Glutamatergic neuron (in vitro differentiated cells): ENCODE measurements around the gene TRIM5. TPM values are rescaled to one million over a fixed set of nuclear protein-coding genes. Genes with fewer than 3 reads are reported as not detected.
A peak's percentile ranks its signal among the peaks of the same experiment; 100 is the strongest.
"Not testable (repeated sequence)": the region's sequence is repeated elsewhere in the genome, so short reads cannot be mapped to it uniquely, and the experiment has no call there.

ENCODE experiments used
- DNase-seq: peaks from one replicate; pipeline ENCODE4 v3.0.0; 2022
- H3K27ac Mint-ChIP-seq: one replicate; pipeline ENCODE4 v1.8.0; 2020; ENCODE audit warnings: mild to moderate bottlenecking, mixed read lengths, inconsistent platforms; ENCODE audit not compliant: unreplicated experiment
- H3K27me3 Mint-ChIP-seq: one replicate; pipeline ENCODE4 v1.8.0; 2020; ENCODE audit warnings: mild to moderate bottlenecking, moderate library complexity, mixed read lengths, inconsistent platforms; ENCODE audit not compliant: unreplicated experiment
- H3K36me3 Mint-ChIP-seq: one replicate; pipeline ENCODE4 v1.8.0; 2020; ENCODE audit warnings: mild to moderate bottlenecking, mixed read lengths, inconsistent platforms; ENCODE audit not compliant: unreplicated experiment
- H3K4me1 Mint-ChIP-seq: one replicate; pipeline ENCODE4 v1.8.0; 2020; ENCODE audit warnings: mild to moderate bottlenecking, low read depth, mixed read lengths, inconsistent platforms; ENCODE audit not compliant: unreplicated experiment
- H3K4me3 Mint-ChIP-seq: one replicate; pipeline ENCODE4 v1.8.0; 2020; ENCODE audit warnings: mild to moderate bottlenecking, mixed read lengths, inconsistent platforms; ENCODE audit not compliant: unreplicated experiment
- H3K9me3 Mint-ChIP-seq: one replicate; pipeline ENCODE4 v1.8.0; 2020; ENCODE audit warnings: mild to moderate bottlenecking, moderate library complexity, mixed read lengths, inconsistent platforms; ENCODE audit not compliant: unreplicated experiment
- CTCF ChIP-seq: fragments of 200-600 bp; sonication (generic); IDR thresholded peaks from one replicate; pipeline ENCODE4 v1.5.0; 2021; ENCODE audit not compliant: partially characterized antibody, unreplicated experiment
- total RNA-seq: library from RNA; stranded (reverse); fragmentation: NEBNext Ultra II Directional; extraction: Animal tissue kit (Norgen Biotek cat#: 25700); gene quantifications from one replicate; pipeline ENCODE4 v1.2.1, GENCODE V29; 2021; ENCODE audit not compliant: unreplicated experiment

Gene TRIM5
- total RNA-seq, 1 donor from 2014 or later, result 2.6 TPM

- Mint-ChIP-seq H3K9me3 (peaks cover 1% of the 10 kb centered on the region), H3K4me1 (no peaks in the 10 kb centered on the region), H3K36me3 (no peaks in the 10 kb centered on the region), H3K27me3 (peaks cover 2% of the 10 kb centered on the region), H3K4me3 (no peak overlapping the region), H3K27ac (no peak overlapping the region)
- TF ChIP-seq CTCF, result no peak
- DNase-seq, result no peak
Measured at GRCh38 chr11:5719703-5720495, 35.0 kb upstream of the TRIM5 start.

- not testable (repeated sequence) for DNase-seq, H3K9me3 Mint-ChIP-seq, H3K27me3 Mint-ChIP-seq, H3K36me3 Mint-ChIP-seq, H3K4me1 Mint-ChIP-seq, H3K4me3 Mint-ChIP-seq, H3K27ac Mint-ChIP-seq
Measured at GRCh38 chr11:5716518-5716917, 31.6 kb upstream of the TRIM5 start.

DNA sequence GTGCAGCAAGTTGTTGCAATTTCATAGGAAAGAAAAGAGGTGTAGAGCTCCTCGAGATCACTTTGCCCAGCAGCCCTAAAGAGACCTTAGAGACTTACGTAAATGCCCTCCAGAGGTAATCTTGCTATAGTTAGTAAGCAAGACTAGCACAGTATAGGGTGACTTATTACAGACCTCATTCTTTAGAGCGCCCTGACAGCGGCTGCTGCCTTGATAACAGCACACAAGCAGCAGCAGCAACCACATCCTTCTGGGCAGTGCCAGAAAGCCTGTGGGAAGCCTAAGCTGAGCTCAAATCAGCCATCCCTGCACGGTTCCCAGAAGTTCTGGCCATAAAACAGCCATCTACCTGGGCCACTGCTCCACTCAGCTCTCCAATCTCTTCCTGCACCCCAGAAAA, 28.8 kb upstream of the TRIM5 start:
- no peak for DNase-seq
- H3K36me3 Mint-ChIP-seq, result no peaks in the 10 kb centered on the region
- no peak overlapping the region for H3K27ac Mint-ChIP-seq
- no peaks in the 10 kb centered on the region for H3K27me3 Mint-ChIP-seq
- no peaks in the 10 kb centered on the region for H3K9me3 Mint-ChIP-seq
- H3K4me1 Mint-ChIP-seq, result no peaks in the 10 kb centered on the region
- TF ChIP-seq CTCF, result no peak
- H3K4me3 Mint-ChIP-seq, result no peak overlapping the region

- H3K9me3 Mint-ChIP-seq, result no peaks in the 10 kb centered on the region
- no peak for DNase-seq
- no peaks in the 10 kb centered on the region for H3K4me1 Mint-ChIP-seq
- H3K27me3 Mint-ChIP-seq, result no peaks in the 10 kb centered on the region
- H3K36me3 Mint-ChIP-seq, result no peaks in the 10 kb centered on the region
- H3K4me3 Mint-ChIP-seq, result no peak overlapping the region
- peak; percentile 44 for TF ChIP-seq CTCF
- H3K27ac Mint-ChIP-seq, result no peak overlapping the region
Measured at GRCh38 chr11:5712507-5712906, 27.6 kb upstream of the TRIM5 start.

DNA sequence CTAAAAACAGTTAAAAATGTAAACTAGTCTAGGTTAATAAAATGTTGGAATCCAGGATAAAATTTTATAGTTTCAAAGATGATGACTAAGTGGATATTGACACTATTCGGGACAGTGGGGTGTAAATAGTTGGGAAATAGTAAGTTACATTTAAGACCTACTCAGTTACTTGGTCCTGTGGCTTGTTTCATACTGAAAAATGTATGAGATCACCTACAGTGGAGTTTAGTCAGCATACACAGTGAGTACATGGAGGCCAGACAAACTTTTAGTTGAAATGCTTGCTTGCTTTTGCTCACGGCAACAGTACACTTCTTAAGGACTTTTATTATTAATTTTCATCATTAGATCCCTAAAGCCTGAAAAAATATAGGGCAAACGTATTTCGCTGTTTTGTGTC, 20.8 kb upstream of the TRIM5 start:
- no peak for TF ChIP-seq CTCF
- Mint-ChIP-seq H3K4me1 (no peaks in the 10 kb centered on the region), H3K4me3 (no peak overlapping the region), H3K9me3 (no peaks in the 10 kb centered on the region), H3K27me3 (no peaks in the 10 kb centered on the region), H3K36me3 (no peaks in the 10 kb centered on the region), H3K27ac (no peak overlapping the region)
- no peak for DNase-seq
